ENCODE data around the gene PGA3. TPM values are rescaled to one million over a fixed set of nuclear protein-coding genes. Genes with fewer than 3 reads are reported as not detected.

The PGA3 gene
- total and polyA plus RNA-seq, 2 of the 8 experiments (the other 6 are each of a cell fraction or from before 2014, with no cell fraction given) = not detected

DNA sequence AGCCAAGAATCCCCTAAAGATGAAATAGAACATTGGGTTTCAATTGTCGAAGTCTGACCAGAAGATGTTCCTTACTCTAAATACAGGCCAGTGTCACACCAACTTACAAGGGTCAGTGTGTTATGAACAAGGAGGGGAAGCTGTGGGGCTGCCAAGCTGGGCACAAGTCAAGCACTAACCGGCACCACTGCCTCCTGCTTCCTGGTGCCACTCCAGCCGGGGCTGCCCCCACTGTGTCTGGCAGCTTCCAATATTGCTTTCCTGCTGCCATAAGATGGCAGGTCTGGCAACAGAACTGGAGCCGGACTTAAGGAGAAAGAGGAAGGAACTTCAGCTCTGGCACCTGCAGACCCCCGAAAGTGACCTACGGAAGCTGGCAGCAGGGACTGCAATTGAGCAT is 28.4 kb upstream of the PGA3 start:
- no peak overlapping the region for H4K5ac ChIP-seq (ENCODE audit: insufficient read length, low read depth, low read length)
- H2BK20ac ChIP-seq (ENCODE audit: low read length) = no peak overlapping the region
- H3K36me3 ChIP-seq (ENCODE audit: control insufficient read depth in 2 of 4, insufficient read depth in 4 of 4, low read length in 3 of 4) = no peaks in the 10 kb centered on the region
- no peak overlapping the region for H2BK12ac ChIP-seq (ENCODE audit: low read depth, low read length)
- H4K20me1 ChIP-seq (replicated peaks in 1 of 2; ENCODE audit: control insufficient read depth in 1 of 2, insufficient read depth in 2 of 2, low read length in 2 of 2) = peaks cover 0 to 1% of the 10 kb centered on the region in 2 experiments
- WGBS, 2 experiments (ENCODE audit: extremely low coverage in 1 of 2, insufficient coverage in 1 of 2, insufficient read length in 1 of 2, insufficient replicate concordance in 2 of 2, low coverage in 1 of 2, low lambda C conversion rate in 2 of 2, missing lambda C conversion rate in 1 of 2) = 89% methylated on average over 6 of the region's 6 CpGs; no CpG with 5 or more reads in 1 of the 2 experiments
- no peak overlapping the region for H2AK5ac ChIP-seq (ENCODE audit: low read depth, low read length)
- H3K27ac ChIP-seq (ENCODE audit: low read depth, low read length) = no peak overlapping the region
- H4K8ac ChIP-seq (ENCODE audit: extremely low read depth, insufficient read depth, low read length) = no peak overlapping the region
- H3K4me2 ChIP-seq (ENCODE audit: insufficient read depth in 1 of 2, low read depth in 2 of 2, low read length in 2 of 2) = no peak overlapping the region
- no peaks in the 10 kb centered on the region for H3K79me1 ChIP-seq (ENCODE audit: low read depth, low read length)
- 0 out of 7 replicates have a peak, but pooled peaks cover 0 to 3% (median 0%) of the 10 kb centered on the region in 4 experiments for H3K27me3 ChIP-seq (replicated peaks in 1 of 4; ENCODE audit: control insufficient read depth in 3 of 4, extremely low read depth in 1 of 4, insufficient read depth in 3 of 4, low read length in 3 of 4)
- TF ChIP-seq EGR1 (IDR thresholded peaks at IDR 0.05; ENCODE audit: borderline replicate concordance, low read depth, low read length) (no peak), GTF2F1 (IDR thresholded peaks at IDR 0.05; ENCODE audit: borderline replicate concordance, low read depth, low read length) (no peak), CBX5 (IDR thresholded peaks at IDR 0.05; ENCODE audit: low read depth, low read length) (no peak), YY1 (IDR thresholded peaks at IDR 0.05; ENCODE audit: low read depth, low read length) (no peak), JUND (IDR thresholded peaks at IDR 0.05; ENCODE audit: low read length) (no peak), CTBP2 (IDR thresholded peaks at IDR 0.05; ENCODE audit: borderline replicate concordance, insufficient read depth, insufficient read length, low read length) (no peak), FOSL1 (IDR thresholded peaks at IDR 0.05; ENCODE audit: insufficient read depth, low read depth, low read length) (no peak), SRF (IDR thresholded peaks at IDR 0.05; ENCODE audit: low read depth, low read length) (no peak), POU5F1 (IDR thresholded peaks at IDR 0.05; ENCODE audit: low read depth, low read length) (no peak)
- TF ChIP-seq, protein P1, sequence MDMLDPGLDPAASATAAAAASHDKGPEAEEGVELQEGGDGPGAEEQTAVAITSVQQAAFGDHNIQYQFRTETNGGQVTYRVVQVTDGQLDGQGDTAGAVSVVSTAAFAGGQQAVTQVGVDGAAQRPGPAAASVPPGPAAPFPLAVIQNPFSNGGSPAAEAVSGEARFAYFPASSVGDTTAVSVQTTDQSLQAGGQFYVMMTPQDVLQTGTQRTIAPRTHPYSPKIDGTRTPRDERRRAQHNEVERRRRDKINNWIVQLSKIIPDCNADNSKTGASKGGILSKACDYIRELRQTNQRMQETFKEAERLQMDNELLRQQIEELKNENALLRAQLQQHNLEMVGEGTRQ (IDR thresholded peaks at IDR 0.05; ENCODE audit: low read length) = no peak
- ChIA-PET CTCF (ENCODE audit: partially characterized antibody) (interaction anchor here (0.9 to 2.3 kb wide), 5 partner anchors 12 to 230 kb away, joined by 3 to 9 read pairs (median 4); no protein-coding TSS in a partner anchor), POLR2A (ENCODE audit: partially characterized antibody) (interaction anchor here (1.0 kb wide), 1 partner anchor 201 kb away, joined by 3 read pairs; no protein-coding TSS in a partner anchor)
- no peak overlapping the region for H3K4me3 ChIP-seq (ENCODE audit: extremely low read depth in 1 of 4, insufficient read depth in 2 of 4, low read depth in 3 of 4, low read length in 4 of 4)
- no peak overlapping the region for H4K91ac ChIP-seq (replicated peaks; ENCODE audit: insufficient read length, low read length)
- FAIRE-seq (no peak), DNase-seq (ENCODE audit: low read depth in 1 of 2, low spot score in 2 of 2) (no peak)
- no peak overlapping the region for H3K18ac ChIP-seq (ENCODE audit: extremely low read depth, low read length)
- no peak overlapping the region for H2BK120ac ChIP-seq (replicated peaks; ENCODE audit: low read depth, low read length)
- H2AFZ ChIP-seq (ENCODE audit: low read length) = no peak overlapping the region
- H3K23ac ChIP-seq (ENCODE audit: insufficient read length) = no peak overlapping the region
- H3K14ac ChIP-seq (ENCODE audit: insufficient read length) = no peak overlapping the region
- H3K4me1 ChIP-seq (replicated peaks in 1 of 4; ENCODE audit: control insufficient read depth in 3 of 4, insufficient read depth in 4 of 4, low read length in 3 of 4) = no peaks in the 10 kb centered on the region
- no peak overlapping the region for H2BK15ac ChIP-seq (ENCODE audit: low read length)
- H3K4ac ChIP-seq (replicated peaks; ENCODE audit: insufficient read length, low read depth, low read length) = no peak overlapping the region
- no peaks in the 10 kb centered on the region for H3K9me3 ChIP-seq (ENCODE audit: insufficient read depth in 2 of 2, low read depth in 1 of 2, low read length in 1 of 2)
- H3K9ac ChIP-seq (replicated peaks in 1 of 4; ENCODE audit: extremely low read depth in 1 of 4, low read depth in 3 of 4, low read length in 3 of 4) = no peak overlapping the region
- H3K79me2 ChIP-seq (ENCODE audit: control insufficient read depth in 1 of 2, insufficient read depth in 2 of 2, low read length in 2 of 2) = no peaks in the 10 kb centered on the region
- H2BK5ac ChIP-seq (ENCODE audit: low read depth, low read length) = no peak overlapping the region
- no peak overlapping the region for H3K56ac ChIP-seq (replicated peaks; ENCODE audit: insufficient read length, low read depth, low read length)
- H3K23me2 ChIP-seq (ENCODE audit: low read depth, low read length) = no peaks in the 10 kb centered on the region

Measured in H1 (cell line).